Right kidney (tissue), 9 donors: Measurements from ENCODE around the gene CAMKK1.

Experiments
- DNase-seq: peaks from one replicate; pipeline ENCODE4 v3.0.0-alpha.2; 2016
- long read RNA-seq, 8 donors: transcript quantifications; one replicate each; lab custom pipeline, GENCODE V29; 2026

The CAMKK1 gene
- long read RNA-seq, donor 1 = 0 reads
- long read RNA-seq, donor 2 = 0 reads
- long read RNA-seq, donor 3 = 0 reads
- long read RNA-seq, donor 4 = 0 reads
- long read RNA-seq, donor 5 = 0 reads
- long read RNA-seq, donor 6 = 0 reads
- long read RNA-seq, donor 7 = 0 reads
- long read RNA-seq, donor 8 = 0 reads

DNA sequence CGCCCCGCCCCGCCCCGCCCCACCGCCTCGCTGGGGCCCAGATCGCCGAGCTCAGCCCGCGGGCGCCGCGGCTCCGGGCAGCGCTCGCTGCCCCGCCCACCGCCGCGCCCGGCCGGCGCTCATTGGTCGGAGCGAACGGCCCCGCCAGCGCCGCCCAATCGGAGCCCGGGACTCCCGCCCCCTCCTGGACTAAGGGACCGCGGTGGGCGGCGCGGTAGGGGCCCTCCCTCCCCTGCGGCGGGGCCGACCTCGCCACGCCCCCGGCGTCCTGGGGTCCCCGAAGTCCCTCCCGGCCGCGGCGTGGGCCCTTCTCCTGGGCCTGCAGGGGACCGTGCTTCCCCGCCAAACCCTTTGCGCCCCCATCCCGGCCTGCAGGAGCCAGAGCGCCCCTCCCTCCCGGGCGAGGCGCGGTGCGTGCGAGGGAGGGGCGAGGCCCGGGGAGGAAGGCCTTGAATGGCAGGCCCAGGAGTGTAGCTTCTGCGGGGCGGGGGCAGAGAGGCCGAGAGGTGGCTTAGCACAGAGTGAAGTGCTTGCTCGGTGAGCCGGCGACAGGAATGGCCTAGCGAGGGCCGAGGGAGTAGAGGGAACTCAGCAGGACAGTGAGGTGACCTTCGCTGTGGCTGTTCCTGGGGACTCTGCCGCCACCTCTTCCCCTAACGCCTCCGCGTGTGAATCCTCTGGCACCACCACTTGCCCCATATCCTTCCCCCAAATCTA lies at the start of gene CAMKK1:
TSS of gene CAMKK1 (minus strand) at position 51 of the 717 bp plus-strand sequence. CDS start 7,366 bp downstream, outside the sequence.
- peak; percentile 96 for DNase-seq

DNA sequence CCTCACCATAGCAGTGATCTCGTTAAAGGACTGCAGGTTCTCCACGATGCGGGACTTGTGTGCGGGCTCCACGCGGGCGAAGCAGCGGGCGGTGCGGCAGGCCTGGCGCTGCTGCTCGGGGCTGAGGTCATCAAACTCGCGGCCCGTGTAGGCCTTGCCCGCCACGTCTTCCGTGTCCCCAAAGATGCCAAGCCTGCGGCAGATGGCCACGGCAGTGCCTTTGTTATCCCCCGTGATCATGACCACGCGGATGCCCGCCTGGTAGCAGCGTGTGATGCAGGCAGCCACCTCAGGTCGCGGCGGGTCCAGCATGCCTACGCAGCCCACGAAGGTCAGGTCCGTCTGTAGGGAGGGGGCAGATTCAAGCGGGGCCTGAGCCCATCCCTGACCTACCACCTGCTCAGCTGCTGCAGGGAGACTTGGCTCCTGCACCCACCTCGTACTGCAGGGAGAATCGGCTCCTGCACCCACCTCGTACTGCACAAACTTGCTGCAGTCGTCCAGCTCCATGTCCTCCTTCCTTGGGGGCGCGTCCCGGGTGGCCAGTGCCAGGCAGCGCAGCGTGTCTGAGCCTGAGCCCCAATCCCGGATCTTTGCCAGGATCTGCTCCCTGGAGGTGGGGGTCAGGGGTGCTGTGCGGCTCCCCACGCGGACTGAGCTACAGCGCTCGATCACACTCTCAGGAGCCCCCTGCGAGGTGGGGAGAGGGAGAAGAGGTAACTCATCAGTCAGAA lies 48.3 kb upstream of the CAMKK1 start:
- DNase-seq = no peak

DNA sequence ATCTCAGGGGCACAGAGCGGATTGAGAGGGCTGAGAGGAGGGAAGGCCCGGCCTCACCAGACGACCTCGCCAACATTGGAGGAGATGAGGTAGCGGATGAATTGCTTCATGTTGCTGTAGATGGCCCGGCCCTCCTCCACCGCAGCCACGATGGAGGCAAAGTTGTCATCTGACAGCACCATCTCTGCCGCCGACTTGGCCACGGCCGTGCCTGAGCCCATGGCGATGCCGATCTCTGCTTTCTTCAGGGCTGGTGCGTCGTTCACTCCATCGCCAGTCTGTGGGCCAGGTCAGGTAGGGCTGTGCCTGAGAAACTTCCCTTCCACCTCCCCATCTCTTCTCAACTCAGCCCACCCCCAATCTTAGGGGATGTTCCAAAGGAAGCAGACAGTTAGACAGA lies 44.5 kb upstream of the CAMKK1 start:
- DNase-seq = no peak

DNA sequence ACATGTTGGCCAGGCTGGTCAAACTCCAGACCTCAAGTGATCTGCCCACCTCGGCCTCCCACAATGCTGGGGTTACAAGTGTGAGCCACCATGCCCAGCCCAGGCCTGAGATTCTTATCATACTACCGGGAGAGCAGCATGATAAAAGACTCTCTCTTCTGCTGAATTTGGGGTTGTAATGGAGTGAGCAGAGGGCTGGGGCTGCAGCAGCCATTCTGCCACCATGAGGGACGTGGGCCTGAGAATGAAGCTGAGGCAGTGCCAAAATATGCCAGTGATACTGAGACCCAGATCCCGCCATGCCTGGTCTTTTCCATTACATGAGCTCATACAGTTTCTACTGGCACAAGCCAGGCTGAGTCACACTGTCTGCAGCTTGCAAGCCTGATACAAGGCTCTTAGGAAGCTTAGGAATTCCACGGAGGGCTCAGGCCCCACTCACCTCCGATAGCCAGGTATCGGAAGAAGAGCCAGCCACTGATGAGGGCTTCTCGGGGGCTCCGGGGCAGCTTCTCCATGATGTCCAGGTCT lies 43.0 kb upstream of the CAMKK1 start:
- DNase-seq = no peak

DNA sequence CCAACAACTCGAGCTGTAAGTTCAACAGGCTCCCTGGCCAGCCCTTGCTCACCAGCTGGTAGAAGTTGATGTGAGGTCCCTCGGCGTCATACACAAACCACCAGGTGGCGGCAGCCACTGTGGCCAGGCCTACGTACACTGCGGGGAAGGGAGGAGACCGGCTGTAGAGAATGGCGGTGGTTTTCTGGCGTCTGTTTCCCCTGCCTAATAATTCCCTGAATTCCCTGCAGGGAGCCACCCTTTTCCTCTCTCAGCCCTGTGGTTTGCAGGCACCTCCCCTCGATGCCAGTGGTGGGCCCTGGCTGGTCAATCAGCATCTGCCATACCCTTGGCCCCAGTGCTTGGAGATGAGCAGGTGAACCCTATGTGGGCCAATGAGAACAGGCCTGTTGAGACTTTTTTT lies 42.3 kb upstream of the CAMKK1 start:
- peak; percentile 61 for DNase-seq

DNA sequence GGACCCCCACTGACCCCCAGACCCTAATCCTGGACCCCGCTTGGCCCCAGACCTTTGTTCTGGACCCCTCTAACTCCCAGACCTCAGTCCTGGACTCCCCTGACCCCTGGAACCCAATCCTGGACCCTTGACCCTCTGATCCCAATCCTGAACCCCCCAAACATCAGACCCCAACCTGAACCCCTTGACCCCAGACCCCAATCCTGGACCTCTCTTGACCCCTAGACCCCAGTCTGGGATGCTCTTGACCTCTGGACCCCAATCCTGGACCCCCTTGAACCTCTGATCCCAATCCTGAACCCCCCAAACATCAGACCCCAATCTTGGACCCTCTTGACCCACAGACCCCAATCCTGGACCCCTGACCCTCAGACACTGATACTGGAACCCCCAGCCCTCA lies 36.9 kb upstream of the CAMKK1 start:
- no peak for DNase-seq

DNA sequence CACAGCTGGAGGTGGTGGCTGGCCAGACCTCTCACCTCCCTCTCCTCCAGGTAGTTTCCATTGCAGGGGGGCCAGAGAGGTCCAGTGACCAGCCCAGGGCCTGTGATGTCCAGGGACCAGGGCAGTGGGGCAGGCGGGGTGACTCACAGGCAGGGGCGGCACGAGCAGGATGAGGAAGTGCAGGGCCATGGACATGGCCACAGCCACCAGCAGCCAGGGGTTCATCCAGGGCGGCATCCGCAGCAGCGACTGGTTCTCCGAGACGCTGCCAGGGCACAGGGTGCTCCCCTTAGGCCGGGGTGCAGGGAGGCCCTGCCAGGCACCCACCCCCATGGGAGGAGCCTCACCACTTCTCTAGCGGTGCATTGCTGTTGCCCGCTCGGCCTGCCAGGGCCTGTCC lies 36.3 kb upstream of the CAMKK1 start:
- no peak for DNase-seq

DNA sequence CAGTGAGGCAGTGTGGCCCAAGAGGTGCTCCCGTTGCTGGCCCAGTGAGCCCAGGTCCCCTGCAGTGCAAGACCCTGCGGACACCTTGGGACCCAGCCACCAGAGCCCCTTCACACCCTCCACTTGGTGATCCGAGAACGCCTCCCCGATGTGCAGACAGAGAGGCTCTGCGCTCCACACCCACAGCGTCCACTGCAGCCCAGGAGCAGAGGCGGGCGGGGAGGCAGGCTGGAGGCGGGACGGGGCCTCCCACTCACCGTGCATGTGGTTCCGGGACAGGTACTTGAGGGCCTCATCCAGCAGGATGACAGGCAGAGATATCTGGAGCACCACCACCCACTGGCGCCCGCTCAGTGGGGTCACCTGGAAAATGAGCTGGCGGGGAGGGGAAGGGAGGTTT lies 35.6 kb upstream of the CAMKK1 start:
- DNase-seq = no peak

DNA sequence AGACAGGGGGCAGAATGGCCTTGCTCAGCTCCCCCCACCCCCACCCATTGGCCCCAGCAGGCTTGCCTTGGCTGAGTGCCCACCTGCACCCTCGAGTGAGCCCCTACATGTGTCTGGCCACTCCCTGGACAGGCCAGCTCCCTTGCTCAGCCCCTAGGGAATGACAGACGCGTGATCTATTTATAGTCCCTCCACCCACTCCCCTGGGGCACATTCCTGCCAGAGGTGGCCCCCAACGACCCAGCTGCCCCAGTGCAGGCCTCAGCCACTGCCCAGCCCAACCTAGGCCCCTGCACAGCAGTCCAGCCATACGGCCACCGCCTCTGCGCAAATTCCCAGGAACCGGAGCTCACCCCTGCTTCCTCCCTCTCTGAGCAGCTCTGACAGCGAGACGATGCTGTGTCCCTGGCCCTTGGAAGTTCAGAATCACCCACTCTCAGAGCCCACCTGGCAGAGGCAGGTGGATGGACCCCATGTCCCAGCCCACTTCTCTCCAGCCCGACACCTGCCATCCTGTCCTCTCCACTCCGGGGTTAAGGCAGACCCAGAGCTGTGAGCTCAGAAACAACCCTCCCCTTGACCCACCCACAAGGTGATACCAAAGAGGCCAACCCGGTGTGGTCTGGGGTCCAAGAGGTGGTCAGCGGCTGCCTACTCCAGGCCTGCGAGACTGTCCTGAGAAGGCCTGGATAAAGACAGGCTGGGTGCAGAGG lies 34.9 kb upstream of the CAMKK1 start:
- DNase-seq = no peak

DNA sequence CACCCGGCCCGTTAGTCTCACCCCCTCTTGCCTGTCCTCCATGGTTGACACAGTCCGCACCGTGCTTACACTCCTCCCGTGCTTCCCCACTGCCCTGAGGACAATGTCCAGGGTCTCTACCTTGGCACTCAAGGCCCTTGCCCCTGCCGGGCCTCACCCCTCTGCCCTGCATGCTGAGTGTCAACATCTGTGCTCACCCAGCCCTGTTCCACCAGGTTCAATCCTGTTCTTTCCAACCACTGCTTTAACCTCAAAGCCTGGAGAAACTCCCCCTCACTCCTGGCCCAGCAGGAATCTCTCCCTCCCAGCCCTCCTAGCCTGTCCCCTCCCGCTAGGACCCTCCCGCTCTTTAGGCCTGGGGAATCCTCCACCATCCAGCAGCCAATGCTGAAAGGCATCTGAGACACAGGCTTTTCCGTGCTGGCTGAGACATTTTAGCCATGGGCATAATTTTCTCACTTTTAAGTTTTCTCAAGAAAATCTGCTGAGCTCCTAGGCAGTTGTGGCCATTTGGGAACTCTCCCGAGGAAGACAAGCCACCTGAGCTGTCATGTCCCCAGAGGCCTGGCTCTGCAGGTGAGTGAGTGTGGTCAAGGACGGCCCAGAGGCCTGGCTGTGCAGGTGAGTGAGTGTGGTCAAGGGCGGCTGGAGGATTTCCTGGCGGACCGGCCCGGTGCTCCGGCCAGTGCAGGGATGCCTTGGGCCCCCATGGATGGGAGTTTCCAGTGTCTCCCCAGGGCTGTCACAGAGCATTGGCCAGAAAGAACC lies 34.2 kb upstream of the CAMKK1 start:
- peak; percentile 57 for DNase-seq

DNA sequence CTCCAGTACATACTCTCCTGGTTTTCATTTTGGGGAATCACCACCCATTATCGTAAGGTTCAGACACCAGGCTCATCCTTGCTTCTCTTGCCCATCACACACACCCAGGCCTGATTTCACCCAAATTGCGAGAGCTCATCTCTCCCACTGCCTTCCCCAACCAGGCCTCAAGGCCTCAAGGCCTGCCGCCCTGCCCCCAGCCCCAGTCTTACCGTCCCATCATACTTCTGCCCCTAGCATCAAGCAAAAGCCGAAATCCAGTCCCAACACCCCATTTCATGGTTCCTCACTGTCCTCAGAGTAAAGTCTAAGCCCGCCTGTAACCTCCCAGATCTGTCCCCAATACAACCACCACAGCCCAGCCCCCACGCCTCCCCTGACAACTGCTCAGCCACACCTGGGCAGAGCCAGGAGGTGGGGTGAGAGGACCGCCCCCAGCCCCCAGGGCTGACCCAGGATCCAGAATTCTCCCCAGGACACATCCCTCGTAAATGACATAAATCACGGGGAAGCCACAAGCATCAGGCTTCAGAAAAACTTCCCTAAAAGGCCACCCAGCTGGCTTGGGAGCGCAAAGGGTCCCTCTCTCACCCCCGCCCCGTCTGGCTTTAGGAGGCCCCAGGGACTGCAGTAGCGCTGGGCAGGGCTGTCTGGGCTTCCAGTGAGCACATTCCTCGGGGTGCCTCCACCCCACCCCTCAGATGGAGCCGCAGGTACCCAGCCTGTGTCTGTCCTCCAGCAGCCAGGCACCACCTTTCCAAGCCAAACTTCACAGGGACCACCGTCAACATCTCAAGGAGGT lies 33.0 kb upstream of the CAMKK1 start:
- no peak for DNase-seq

DNA sequence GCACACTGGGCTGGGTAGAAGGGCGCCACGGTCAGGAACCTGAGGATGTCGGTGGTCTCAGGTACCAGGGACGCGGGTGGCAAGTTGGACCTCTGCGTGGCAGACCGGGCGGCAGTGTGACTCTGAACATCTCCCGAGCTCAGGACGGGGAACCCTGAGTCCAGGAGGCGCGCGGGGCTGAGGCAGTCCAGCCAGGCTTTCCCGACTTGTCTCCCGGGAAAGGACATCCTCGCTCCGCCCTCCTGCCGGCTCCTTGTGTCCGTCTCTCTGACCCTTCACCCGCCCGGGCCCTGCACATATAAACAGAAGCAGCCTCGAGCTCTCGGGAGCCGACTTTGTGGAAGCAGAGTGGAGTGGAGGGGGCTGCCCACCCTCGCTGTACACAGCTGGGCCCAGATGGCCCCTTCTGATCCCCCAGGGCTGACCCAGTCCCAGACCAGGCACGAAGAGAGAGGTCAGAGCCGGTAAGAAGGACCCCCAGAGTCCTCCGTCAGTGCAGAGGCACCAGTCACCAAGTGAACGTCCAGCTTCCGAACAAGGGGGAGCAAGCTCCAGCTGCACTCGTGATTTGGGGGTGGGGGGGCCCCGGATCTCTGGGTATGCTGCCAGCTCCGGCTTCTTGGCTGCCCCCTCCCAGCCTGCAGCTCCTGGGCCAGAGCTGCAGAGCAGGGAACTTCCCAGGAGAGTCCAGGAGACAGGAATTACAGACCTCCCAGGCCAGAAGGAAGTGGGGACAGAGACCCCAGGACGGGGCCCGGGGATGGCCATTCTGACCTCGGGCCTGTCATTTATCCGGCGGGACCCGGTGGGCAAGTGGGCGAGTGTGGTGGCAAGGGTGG lies 31.9 kb upstream of the CAMKK1 start:
- no peak for DNase-seq

DNA sequence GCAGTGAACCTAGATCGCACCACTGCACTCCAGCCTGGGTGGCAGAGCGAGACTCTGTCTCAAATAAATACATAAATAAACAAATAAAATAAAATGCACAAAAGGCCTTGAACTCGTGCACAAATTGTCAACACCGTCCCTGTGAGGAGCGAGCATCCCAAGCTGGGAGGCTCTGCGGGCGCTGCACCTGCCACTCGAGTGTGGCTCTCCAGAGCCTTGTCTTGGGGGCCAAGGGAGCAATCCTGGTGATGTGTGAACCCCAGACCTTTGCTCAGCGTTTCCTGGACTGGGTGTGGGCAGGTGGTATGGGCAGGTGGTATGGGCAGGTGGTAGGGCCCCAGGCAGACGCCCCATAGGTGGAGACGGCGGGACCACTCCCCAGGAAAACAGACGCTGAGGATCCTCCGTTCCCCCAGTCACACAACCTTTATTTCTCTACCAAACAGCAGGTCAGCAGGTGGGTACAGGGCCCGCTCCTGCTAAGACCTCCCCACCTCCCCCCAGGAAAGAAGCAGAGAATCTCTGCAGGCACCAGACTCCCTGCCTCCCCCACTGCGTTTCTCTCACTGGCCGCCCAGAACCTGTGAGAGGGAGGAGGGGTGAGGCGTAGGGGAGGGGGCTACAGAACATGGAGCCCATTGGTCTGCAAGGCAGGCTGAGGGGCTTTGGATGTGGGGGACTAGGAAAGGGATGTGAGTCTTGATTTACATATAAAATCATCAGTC lies 30.8 kb upstream of the CAMKK1 start:
- no peak for DNase-seq

DNA sequence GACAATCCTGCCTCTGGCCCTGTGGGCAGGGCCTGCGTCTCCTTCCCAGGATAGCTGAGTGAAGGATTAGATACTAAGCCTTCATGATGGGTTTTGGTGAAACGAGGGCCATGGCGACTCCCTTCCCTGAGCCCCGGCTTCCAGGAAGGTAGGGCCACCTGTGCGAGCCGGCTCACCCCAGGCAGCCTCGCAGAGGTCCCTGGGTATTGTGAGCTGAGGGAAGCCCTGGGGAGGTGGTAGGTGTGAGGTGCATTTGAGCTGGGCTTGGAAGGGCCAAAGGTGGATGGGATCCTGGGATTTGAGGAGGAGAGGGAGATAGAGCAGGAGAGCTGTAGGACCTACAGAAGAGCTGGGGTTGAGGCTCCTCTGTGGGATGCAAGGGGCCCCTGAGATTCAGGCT lies 29.9 kb upstream of the CAMKK1 start:
- DNase-seq = no peak

DNA sequence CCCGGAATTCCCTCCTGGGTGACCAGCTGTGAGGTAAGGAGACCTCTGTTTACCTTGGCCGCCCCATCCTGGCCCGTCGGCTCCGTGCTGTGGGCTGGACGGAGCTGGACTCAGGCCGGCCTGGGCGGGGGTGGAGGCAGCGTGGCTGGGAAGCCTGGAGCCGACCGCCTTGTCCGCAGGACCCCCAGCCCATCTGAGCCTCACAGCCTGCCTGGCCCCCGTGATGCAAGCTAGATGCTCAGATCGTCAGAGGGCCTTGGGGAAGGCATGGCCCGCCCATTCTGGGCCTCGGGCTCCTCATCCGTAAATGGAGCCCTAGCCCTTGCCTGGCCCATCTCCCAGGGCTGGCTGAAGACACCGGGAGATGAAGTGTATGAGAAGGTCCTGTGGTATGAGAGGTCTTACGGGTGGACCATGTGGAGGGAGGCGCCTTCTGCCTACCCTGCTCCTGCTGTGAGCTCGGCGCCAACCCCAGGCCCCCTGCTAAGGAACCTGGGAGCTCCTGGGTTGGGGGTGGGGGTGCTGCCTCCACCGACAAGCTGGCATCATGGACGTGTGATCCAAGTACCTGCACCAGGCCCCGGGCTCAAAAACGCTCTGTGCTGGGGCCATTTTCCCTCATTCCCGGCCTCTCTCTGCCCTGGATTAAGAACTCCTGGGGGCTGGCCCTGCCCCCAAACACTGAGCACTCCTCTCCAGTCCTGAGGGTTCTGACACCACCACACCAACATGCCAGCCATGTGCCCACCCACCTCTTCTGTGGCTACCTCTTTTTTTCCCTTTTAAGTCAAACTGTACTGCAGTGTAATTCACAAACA lies 28.9 kb upstream of the CAMKK1 start:
- DNase-seq = no peak

DNA sequence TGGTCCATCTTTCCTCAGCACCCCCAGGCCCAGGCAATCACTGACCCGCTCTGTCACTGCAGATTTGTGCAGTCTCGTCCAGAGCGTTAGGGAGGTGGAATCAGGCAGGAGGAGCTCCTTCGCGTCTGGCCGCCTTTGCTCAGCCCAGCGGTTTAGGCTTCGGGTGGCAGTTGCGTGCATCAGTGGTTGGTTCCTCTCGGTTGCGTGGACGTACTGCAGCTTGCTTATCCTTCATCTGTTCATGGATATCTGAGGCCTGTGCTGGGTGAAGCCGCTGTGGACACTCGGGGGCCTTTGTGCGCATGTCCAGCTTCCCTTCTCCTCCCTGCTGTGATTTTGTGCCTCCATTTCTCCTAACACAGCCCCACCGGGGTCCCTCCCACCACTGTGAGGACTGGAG lies 28.2 kb upstream of the CAMKK1 start:
- no peak for DNase-seq

DNA sequence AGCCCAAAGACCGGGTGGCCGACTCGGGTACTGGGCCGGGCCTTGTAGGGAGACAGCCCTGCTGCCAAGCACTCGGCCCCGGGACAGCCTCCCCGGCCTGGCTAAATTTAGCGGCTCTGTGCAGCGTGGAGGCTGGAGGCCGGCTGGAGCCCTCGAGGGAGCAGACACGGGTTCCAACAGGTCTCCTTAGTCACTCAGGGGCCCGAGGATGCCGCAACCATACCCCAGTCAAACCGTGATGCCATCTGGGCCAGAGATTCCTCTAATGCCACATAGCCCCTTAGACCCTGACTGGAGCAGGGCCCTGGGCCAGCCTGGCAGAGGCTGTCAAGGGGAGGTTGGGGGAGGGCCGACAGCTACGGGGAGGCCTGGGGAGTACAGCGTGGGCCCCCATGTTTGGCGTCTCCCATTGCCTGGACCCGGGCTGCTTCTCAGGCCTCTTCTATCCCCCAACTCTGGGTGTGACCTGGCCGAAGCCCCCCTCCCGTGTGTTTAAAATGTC lies 26.3 kb upstream of the CAMKK1 start:
- no peak for DNase-seq

DNA sequence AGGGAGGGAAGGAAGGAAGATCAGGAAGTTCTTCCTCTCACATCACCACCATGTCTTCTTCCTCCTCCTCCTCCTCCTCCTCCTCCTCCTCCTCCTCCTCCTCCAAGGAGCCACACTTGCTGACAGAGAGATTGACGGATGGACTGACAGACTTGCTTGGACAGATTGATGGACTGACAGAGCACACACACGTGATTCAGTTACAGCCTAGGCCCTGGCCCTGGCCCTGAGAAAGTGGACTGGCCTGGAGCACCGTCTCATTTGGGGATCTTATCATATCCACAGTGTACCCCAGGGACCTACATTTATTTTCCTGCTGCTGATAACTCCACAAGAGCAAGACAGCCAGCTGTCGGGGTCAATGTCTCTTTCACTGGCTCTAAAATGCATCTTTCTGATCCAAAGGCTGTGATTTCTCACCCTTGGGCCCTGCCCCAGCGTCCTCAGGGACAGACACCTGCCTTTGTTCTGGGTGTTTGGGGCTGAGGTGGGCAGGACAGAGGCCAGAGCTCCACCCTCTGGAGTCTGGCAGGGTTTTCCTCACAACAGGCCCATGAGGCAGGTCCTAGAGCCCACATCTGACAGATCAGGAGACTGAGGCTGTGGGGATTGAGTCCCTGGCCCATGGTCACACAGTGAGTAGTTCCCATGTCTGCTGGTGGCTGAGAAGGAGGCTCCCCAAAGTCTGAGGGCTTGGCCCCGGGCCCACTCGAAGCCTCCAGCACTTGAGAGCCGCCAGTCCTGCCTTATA lies 25.7 kb upstream of the CAMKK1 start:
- DNase-seq = no peak
